Ectodermal cell (in vitro differentiated cells): ENCODE data around the gene COL17A1.

Source experiments
- H3K27ac ChIP-seq: 2 replicates; pipeline ENCODE4 v1.7.0; 2013; ENCODE audit warnings: mild to moderate bottlenecking, low read depth, low read length; ENCODE audit not compliant: insufficient read depth, poor library complexity, severe bottlenecking
- H3K27me3 ChIP-seq: 2 replicates; pipeline ENCODE4 v1.7.0; 2013; ENCODE audit warnings: mild to moderate bottlenecking, low read length; ENCODE audit not compliant: insufficient read depth, control insufficient read depth, poor library complexity, severe bottlenecking
- H3K36me3 ChIP-seq: one replicate; pipeline ENCODE4 v1.7.0; 2013; ENCODE audit warnings: low read length; ENCODE audit not compliant: control insufficient read depth, insufficient read depth
- H3K4me1 ChIP-seq: one replicate; pipeline ENCODE4 v1.7.0; 2013; ENCODE audit warnings: low read length; ENCODE audit not compliant: control insufficient read depth, insufficient read depth
- H3K4me3 ChIP-seq: 2 replicates; pipeline ENCODE4 v1.7.0; 2013; ENCODE audit warnings: low read depth, low read length, control low read depth; ENCODE audit not compliant: insufficient read depth
- H3K9me3 ChIP-seq: 2 replicates; pipeline ENCODE4 v1.7.0; 2013; ENCODE audit warnings: mild to moderate bottlenecking, low read length, moderate library complexity; ENCODE audit not compliant: control insufficient read depth
- WGBS, 2 experiments: methylation state at CpG; one replicate each; pipeline ENCODE4 v1.1.7; 2013; ENCODE audit warnings: missing lambda C conversion rate in 2 of 2; 5-methylcytosine and 5-hydroxymethylcytosine counted together

COL17A1 gene

DNA sequence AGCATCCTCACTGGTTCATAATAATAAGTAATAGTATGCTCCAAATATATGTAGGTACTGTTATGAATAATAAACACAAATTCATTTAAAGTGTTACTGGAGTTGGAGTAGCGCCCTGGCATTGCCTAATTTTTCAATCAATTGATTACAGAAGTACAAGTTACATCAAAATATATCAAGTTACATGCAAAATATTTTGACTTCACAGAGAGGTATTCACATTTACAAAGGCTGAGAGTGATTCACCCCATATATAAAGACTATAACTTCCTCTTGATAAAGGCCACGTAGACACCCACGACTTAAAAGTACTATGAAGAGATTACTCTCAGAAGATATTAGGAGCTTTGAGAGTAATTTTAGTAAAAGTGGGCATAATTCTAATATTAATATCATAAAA, 13.6 kb upstream of the COL17A1 start:
- Histone ChIP-seq H3K27me3 (no peaks in the 10 kb centered on the region), H3K27ac (no peak overlapping the region), H3K9me3 (no peaks in the 10 kb centered on the region), H3K4me1 (no peaks in the 10 kb centered on the region), H3K4me3 (no peak overlapping the region), H3K36me3 (no peaks in the 10 kb centered on the region)
- WGBS, 2 experiments: 100% methylated on average over 1 of the region's 3 CpGs

DNA sequence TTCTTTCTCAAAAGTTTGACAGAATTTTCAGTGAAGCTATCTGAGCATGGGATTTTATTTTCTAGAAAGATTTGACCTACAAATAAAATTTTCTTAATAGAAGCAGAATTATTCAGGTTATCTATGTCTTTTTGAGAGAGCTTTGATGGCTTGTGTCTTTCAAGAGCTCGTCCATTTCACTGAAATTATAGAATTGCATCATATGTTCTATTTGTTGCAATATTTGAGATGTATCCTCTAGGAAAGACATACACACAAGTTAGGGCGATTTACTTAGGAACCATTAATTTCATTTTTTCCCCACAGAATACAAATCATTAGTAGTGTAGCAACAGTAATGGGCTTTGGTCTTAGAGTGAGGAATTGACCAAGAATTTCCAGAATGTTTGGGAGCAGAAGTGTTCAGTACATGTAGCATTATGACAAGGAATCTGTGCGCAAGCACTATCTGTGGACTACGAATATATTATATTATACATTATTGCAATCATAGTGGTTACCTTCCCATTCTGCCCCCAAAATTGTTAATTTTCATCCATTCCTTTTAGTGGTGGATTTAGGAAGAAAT, 12.8 kb upstream of the COL17A1 start:
- Histone ChIP-seq H3K36me3 (no peaks in the 10 kb centered on the region), H3K27me3 (no peaks in the 10 kb centered on the region), H3K9me3 (no peaks in the 10 kb centered on the region), H3K4me1 (no peaks in the 10 kb centered on the region), H3K27ac (no peak overlapping the region), H3K4me3 (no peak overlapping the region)
- WGBS, 2 experiments: 89% methylated on average over 1 of the region's 4 CpGs; no CpG with 5 or more reads in 1 of the 2 experiments

DNA sequence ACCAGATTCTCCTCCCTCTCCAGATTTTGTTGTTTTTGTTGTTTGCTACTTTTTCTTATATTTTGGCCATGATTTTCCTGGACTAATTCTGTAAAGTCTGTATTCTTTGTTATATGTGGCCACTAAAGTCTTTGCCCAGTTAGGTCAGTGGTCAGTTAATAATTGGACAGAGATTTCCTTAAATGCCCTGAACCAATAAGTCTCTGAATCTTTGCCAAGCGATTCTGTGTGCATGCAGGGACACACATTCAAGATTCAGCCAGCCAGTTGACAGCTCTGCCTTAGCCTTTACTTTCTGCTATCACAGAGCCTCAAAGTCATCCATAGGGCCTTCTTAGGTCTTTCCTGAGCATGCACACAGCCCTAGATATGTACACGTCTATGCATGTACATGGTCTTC, 11.0 kb upstream of the COL17A1 start:
- H3K4me3 ChIP-seq: no peak overlapping the region
- no peaks in the 10 kb centered on the region for H3K9me3 ChIP-seq
- 91 to 100% methylated on average over 2 of the region's 2 CpGs for WGBS, 2 experiments
- no peaks in the 10 kb centered on the region for H3K27me3 ChIP-seq
- no peaks in the 10 kb centered on the region for H3K36me3 ChIP-seq
- H3K4me1 ChIP-seq: no peaks in the 10 kb centered on the region
- H3K27ac ChIP-seq: no peak overlapping the region

DNA sequence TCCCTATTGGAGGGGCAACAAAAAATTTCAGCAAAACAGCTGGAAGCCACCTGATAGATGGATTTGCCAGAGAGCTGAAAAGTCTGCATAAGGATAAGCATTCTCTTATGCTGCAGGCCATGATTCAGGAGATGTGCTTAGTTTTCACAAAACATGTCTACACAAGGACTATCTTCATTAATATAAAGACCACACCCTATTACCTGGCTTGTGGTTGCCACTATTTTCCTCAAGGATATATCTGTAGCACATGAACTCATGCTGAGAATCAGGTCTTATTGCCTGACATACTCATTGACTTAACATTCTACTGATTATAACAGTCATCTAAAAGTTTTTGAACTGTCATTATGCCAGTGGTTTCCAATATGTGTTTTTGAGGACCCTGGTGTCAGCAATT, 7.1 kb upstream of the COL17A1 start:
- Histone ChIP-seq H3K4me3 (no peak overlapping the region), H3K27ac (no peak overlapping the region), H3K4me1 (peaks cover 8% of the 10 kb centered on the region)

DNA sequence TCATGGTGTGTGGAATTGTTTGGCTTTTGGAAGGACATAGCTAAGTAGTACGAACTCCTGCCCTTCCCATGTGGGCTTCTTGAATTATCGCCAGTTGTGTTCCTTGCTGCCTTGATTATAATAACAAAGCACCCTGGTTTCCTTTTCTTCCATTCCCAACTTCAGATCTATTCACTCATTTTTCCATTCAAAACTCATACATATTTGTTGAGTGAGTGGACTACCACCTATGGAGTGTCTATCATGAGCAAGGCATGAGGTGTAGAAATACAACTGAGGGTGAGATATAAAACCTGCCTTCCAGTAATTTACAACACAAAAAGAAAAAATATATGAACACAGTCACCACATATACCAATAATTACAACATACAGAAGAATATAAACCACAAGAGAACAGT, 4.9 kb upstream of the COL17A1 start:
- no peak overlapping the region for H3K4me3 ChIP-seq
- peaks cover 8% of the 10 kb centered on the region for H3K4me1 ChIP-seq
- H3K27me3 ChIP-seq: no peaks in the 10 kb centered on the region
- H3K36me3 ChIP-seq: no peaks in the 10 kb centered on the region
- no peaks in the 10 kb centered on the region for H3K9me3 ChIP-seq
- no peak overlapping the region for H3K27ac ChIP-seq
- 58 to 68% methylated on average over 2 of the region's 2 CpGs for WGBS, 2 experiments

More for the DNA sequence above, 7.1 kb upstream of the COL17A1 start:
- no peaks in the 10 kb centered on the region for H3K36me3 ChIP-seq
- H3K27me3 ChIP-seq: no peaks in the 10 kb centered on the region
- no peaks in the 10 kb centered on the region for H3K9me3 ChIP-seq

DNA sequence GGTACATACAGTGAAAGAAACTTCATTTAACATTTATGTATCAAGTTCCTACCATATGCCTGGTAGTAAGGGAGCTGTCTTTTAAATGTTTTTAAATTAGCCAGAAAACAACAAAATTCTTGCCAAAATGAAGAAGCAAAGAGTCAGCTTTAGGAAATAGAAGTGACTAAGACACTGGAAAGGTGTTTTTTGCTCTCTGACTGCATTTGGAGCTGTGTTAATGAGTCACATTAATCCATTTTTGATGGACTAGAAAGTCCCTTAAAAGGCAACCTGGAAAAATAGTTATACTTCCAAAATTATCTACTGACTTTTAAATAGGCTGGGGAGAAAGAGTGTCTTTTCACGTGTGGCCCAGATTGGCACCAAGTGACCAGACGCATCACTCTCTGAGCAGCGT, 3.9 kb upstream of the COL17A1 start:
- H3K27me3 ChIP-seq: no peaks in the 10 kb centered on the region
- 93 to 98% methylated on average over 3 of the region's 3 CpGs for WGBS, 2 experiments
- H3K4me1 ChIP-seq: peaks cover 8% of the 10 kb centered on the region
- no peaks in the 10 kb centered on the region for H3K9me3 ChIP-seq
- no peaks in the 10 kb centered on the region for H3K36me3 ChIP-seq
- H3K4me3 ChIP-seq: no peak overlapping the region
- H3K27ac ChIP-seq: no peak overlapping the region

DNA sequence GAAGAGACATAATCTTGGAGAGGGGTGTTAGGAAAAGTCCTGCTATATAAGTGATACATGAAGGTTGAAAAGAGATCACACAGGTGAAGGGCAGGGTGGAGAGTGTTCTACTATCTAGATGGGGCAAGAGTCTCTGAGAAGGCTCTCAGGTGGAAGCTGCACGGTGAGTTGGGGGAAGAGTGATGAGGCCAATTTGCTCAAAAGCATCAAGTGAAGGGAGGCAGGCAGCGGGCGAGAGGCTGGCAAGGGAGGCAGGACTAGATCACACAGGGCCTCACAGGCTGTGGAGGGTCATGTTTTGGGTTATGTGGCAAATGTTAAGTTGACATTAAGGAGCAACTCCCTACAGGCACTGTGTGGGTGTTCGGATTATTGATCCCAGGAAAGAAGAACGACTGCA, 2.6 kb upstream of the COL17A1 start:
- Histone ChIP-seq H3K27ac (no peak overlapping the region), H3K4me3 (no peak overlapping the region), H3K36me3 (no peaks in the 10 kb centered on the region), H3K27me3 (no peaks in the 10 kb centered on the region), H3K9me3 (no peaks in the 10 kb centered on the region), H3K4me1 (peaks cover 8% of the 10 kb centered on the region)
- WGBS, 2 experiments: 91 to 94% methylated on average over 5 of the region's 5 CpGs

DNA sequence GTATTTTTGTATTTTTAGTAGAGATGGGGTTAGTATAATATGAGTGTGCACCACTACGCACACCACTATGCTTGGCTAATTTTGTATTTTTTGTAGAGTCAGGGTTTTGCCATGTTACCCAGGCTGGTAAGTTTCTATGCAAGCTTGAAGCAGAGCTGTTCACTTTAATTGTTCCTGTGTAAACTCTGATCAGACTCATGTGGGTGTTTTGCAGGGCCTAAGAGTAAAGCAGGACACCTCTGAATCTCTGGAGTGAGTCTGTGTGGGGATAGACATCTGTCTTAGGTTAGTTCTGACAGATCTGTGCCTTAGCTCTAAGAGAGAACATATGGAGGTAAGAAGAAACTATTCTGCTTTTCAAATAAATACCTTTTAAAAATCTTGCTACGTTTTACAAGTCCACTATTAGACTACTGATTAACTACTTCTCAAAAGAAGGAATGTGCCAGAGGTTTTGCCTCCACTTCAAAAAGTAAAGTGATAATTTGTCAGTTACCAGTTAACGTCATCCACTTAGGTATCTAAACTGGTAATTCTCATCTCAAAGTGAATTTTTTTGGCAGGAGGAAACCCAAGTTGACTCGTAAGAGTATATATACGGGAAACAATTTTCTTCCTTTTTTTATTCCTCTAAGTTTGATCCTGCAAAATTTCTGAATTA, 1.1 kb downstream of the COL17A1 start:
- H3K36me3 ChIP-seq: no peaks in the 10 kb centered on the region
- H3K27me3 ChIP-seq: no peaks in the 10 kb centered on the region
- no peaks in the 10 kb centered on the region for H3K9me3 ChIP-seq
- WGBS, 2 experiments: 93 to 96% methylated on average over 5 of the region's 5 CpGs
- H3K27ac ChIP-seq: no peak overlapping the region
- H3K4me3 ChIP-seq: no peak overlapping the region
- peaks cover 17% of the 10 kb centered on the region for H3K4me1 ChIP-seq

DNA sequence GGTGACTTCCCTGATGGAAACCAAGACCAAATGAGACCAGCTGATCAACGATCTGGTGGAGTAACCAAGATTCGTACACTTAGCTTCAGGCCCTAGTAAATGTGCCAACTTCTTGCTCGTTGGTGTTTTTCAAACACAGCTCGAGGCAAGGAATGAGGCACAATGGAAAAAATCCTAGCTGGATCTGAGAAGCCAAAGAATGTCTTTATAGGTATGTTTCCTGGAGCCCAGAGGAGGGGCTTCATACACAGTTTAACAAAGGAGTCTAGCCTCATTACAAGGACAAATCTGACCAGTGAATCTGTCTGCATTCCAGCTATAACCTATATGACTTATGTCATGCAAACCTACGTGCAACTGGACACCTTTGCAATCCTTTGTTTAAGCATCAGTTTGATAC, 3.7 kb downstream of the COL17A1 start:
- WGBS, 2 experiments: 91 to 94% methylated on average over 5 of the region's 5 CpGs
- H3K9me3 ChIP-seq: no peaks in the 10 kb centered on the region
- no peak overlapping the region for H3K27ac ChIP-seq
- no peaks in the 10 kb centered on the region for H3K36me3 ChIP-seq
- peaks cover 22% of the 10 kb centered on the region for H3K4me1 ChIP-seq
- H3K4me3 ChIP-seq: no peak overlapping the region
- no peaks in the 10 kb centered on the region for H3K27me3 ChIP-seq

DNA sequence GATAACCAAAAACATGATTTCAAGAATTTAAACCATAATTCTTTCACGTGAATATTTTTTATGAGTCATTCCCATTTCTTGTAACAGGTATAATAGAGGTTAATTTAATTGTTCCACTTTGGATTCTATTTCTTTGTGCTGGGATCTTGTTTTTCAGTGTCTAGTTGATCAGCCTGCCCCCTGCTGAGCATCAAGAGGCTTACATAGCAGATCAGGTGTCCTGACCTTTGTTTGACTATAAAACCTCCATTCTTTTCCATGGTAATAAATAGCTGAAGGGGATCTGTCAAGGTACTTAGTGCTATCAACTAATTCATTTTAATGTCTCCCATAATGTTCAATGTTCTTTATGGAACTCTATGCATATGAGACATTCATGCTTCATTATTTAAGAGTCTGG, 4.9 kb downstream of the COL17A1 start:
- no peaks in the 10 kb centered on the region for H3K36me3 ChIP-seq
- no peak overlapping the region for H3K4me3 ChIP-seq
- no peaks in the 10 kb centered on the region for H3K9me3 ChIP-seq
- no peaks in the 10 kb centered on the region for H3K27me3 ChIP-seq
- no peak overlapping the region for H3K27ac ChIP-seq
- WGBS, 2 experiments: 67% methylated on average over 1 of the region's 1 CpG; no CpG with 5 or more reads in 1 of the 2 experiments
- H3K4me1 ChIP-seq: peaks cover 32% of the 10 kb centered on the region
